Liver (tissue), 9 donors: ENCODE results near the gene PPP2R5C. TPM values are rescaled to one million over a fixed set of nuclear protein-coding genes. Genes with fewer than 3 reads are reported as not detected.
A peak's percentile ranks its signal among the peaks of the same experiment; 100 is the strongest.

ENCODE experiments used
- DNase-seq: peaks from one replicate; pipeline ENCODE4 v3.0.0-alpha.2; 2017; ENCODE audit warnings: low spot score
- H3K27ac ChIP-seq, 2 donors: one replicate each; pipeline ENCODE4 v1.7.0; 2013; ENCODE audit warnings: inconsistent platforms in 2 of 2, low read length in 2 of 2, control low read depth in 1 of 2, low read depth in 1 of 2, mild to moderate bottlenecking in 1 of 2
- H3K27me3 ChIP-seq, 4 donors: one replicate each; pipeline versions ENCODE4 v1.6.1 to v1.7.0; 2013; ENCODE audit warnings: low read length in 3 of 4, inconsistent platforms in 1 of 4, mild to moderate bottlenecking in 1 of 4, moderate library complexity in 1 of 4; ENCODE audit not compliant: control insufficient read depth in 4 of 4, insufficient read depth in 4 of 4
- H3K36me3 ChIP-seq, 4 donors: one replicate each; pipeline versions ENCODE4 v1.6.1 to v1.7.0; 2013; ENCODE audit warnings: low read length in 3 of 4, mild to moderate bottlenecking in 3 of 4, low read depth in 1 of 4, moderate library complexity in 1 of 4; ENCODE audit not compliant: control insufficient read depth in 4 of 4, insufficient read depth in 3 of 4
- H3K4me1 ChIP-seq, 4 donors: one replicate each; pipeline versions ENCODE4 v1.6.1 to v1.7.0; 2013; ENCODE audit warnings: low read length in 3 of 4, mild to moderate bottlenecking in 3 of 4, moderate library complexity in 1 of 4; ENCODE audit not compliant: control insufficient read depth in 4 of 4, insufficient read depth in 4 of 4
- H3K4me3 ChIP-seq, 3 donors: one replicate each; pipeline versions ENCODE4 v1.6.1 to v1.7.0; 2013; ENCODE audit warnings: low read length in 3 of 3, control low read depth in 1 of 3, low read depth in 1 of 3, mild to moderate bottlenecking in 1 of 3
- H3K9ac ChIP-seq, 2 donors: one replicate each; pipeline ENCODE4 v1.7.0; 2013; ENCODE audit warnings: low read length in 2 of 2, mild to moderate bottlenecking in 2 of 2, moderate library complexity in 2 of 2, control low read depth in 1 of 2, low read depth in 1 of 2
- H3K9me3 ChIP-seq, 4 donors: one replicate each; pipeline versions ENCODE4 v1.6.1 to v1.7.0; 2013; ENCODE audit warnings: low read length in 3 of 4; ENCODE audit not compliant: control insufficient read depth in 4 of 4
- ATF3 ChIP-seq: IDR thresholded peaks from 2 replicates; pipeline ENCODE4 v1.6.1; 2016; ENCODE audit warnings: antibody characterized with exemption
- EGR1 ChIP-seq, 2 donors: IDR thresholded peaks; 2 replicates each; pipeline ENCODE4 v1.6.1; 2016 to 2018; ENCODE audit warnings: antibody characterized with exemption in 2 of 2, low read depth in 2 of 2
- FOXA2 ChIP-seq: IDR thresholded peaks from 2 replicates; pipeline ENCODE4 v1.6.1; 2016; ENCODE audit warnings: antibody characterized with exemption
- GABPA ChIP-seq, 2 donors: IDR thresholded peaks in 1 of 2; conservative IDR thresholded peaks in 1 of 2; 2 replicates each; pipeline ENCODE4 v1.6.1; 2016; ENCODE audit warnings: antibody characterized with exemption in 2 of 2, mild to moderate bottlenecking in 1 of 2, moderate library complexity in 1 of 2
- HNF4G ChIP-seq: IDR thresholded peaks from 2 replicates; pipeline ENCODE4 v1.6.1; 2016; ENCODE audit warnings: antibody characterized with exemption
- RAD21 ChIP-seq, 2 donors: IDR thresholded peaks; 2 replicates each; pipeline ENCODE4 v1.6.1; 2016; ENCODE audit warnings: antibody characterized with exemption in 2 of 2, mild to moderate bottlenecking in 2 of 2
- REST ChIP-seq: IDR thresholded peaks from 2 replicates; pipeline ENCODE4 v1.6.1; 2016; ENCODE audit warnings: antibody characterized with exemption, mild to moderate bottlenecking
- RXRA ChIP-seq, 2 donors: IDR thresholded peaks; 2 replicates each; pipeline ENCODE4 v1.6.1; 2017 to 2018; ENCODE audit warnings: antibody characterized with exemption in 2 of 2, mild to moderate bottlenecking in 1 of 2
- YY1 ChIP-seq: IDR thresholded peaks from 2 replicates; pipeline ENCODE4 v1.6.1; 2016; ENCODE audit warnings: antibody characterized with exemption, mild to moderate bottlenecking
- WGBS: extraction: QIAGEN DNeasy Blood & Tissue Kit; methylation state at CpG from one replicate; pipeline ENCODE4 v1.1.7; 2013; 5-methylcytosine and 5-hydroxymethylcytosine counted together
- polyA plus RNA-seq, 2 donors: library from polyadenylated mRNA; stranded (reverse) in 1 of 2; unstranded in 1 of 2; fragments of 200-250 nt in 1 of 2; fragments of >200 nt in 1 of 2; fragmentation: Nextera tagmentation in 1 of 2; extraction: Ambion mirVana in 1 of 2; gene quantifications; one replicate each; pipeline versions ENCODE4 v1.2.1 to v1.2.3, GENCODE V29; 2013 to 2015
- total RNA-seq, 2 donors: library from RNA; depleted of rRNA; stranded (reverse); fragments of >200 nt; gene quantifications; one replicate each; pipeline ENCODE4 v1.2.3, GENCODE V29; 2014
- donor health status: healthy.
- donor health status: healthy.
- donor health status: healthy.
- donor health status: healthy.
- donor health status: healthy.

PPP2R5C gene
- total and polyA plus RNA-seq, 4 donors = 33.5 to 52.3 (median 43.9) TPM

- WGBS = 95% methylated on average over 6 of the region's 6 CpGs
- no peaks in the 10 kb centered on the region for H3K9me3 ChIP-seq
- H3K9ac ChIP-seq = no peak overlapping the region
- no peak for DNase-seq
- H3K4me3 ChIP-seq = no peak overlapping the region
- no peaks in the 10 kb centered on the region for H3K27me3 ChIP-seq
- H3K4me1 ChIP-seq = peaks cover 2 to 8% (median 5%) of the 10 kb centered on the region in 4 donors
- TF ChIP-seq RXRA (IDR thresholded peaks at IDR 0.05) = no peak
- no peak overlapping the region for H3K27ac ChIP-seq
- H3K36me3 ChIP-seq = peaks cover 0 to 1% (median 0%) of the 10 kb centered on the region in 4 donors
Observed at GRCh38 chr14:101839661-101840060, 78.2 kb downstream of the PPP2R5C start.

- 83% methylated on average over 5 of the region's 5 CpGs for WGBS
- Histone ChIP-seq H3K36me3 (peaks cover 0 to 2% (median 0%) of the 10 kb centered on the region in 4 donors), H3K4me1 (peaks cover 0 to 3% (median 1%) of the 10 kb centered on the region in 4 donors), H3K9me3 (no peaks in the 10 kb centered on the region), H3K27me3 (no peaks in the 10 kb centered on the region), H3K4me3 (no peak overlapping the region), H3K9ac (no peak overlapping the region), H3K27ac (no peak overlapping the region)
- DNase-seq = no peak
- TF ChIP-seq FOXA2 (no peak), EGR1 (IDR thresholded peaks at IDR 0.05; ENCODE audit: low read depth in 2 of 2) (no peak), GABPA (IDR thresholded peaks at IDR 0.05 in 1 of 2, conservative IDR thresholded peaks at IDR 0.05 in 1 of 2) (no peak)
Observed at GRCh38 chr14:101840649-101841369, 79.3 kb downstream of the PPP2R5C start.

DNA sequence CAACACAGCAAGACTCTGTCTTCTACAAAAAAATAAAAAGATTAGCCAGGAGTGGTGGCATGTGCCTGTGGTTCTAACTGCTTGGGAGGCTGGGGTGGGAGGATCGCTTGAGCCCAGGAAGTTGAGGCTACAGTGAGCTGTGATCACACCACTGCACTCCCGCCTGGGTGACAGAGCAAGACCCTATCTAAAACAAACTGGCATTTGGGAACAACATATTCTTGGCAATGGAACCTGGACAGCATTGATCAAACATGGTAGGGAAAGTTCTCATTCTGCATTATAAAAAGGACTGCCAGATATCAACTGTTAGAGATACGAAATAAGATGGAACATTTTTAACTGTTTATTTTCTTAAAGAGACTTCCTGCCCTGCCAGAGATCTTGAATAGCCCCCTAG is 81.5 kb downstream of the PPP2R5C start:
- no peaks in the 10 kb centered on the region for H3K9me3 ChIP-seq
- TF ChIP-seq YY1 (peak; percentile 35), HNF4G (no peak)
- 48% methylated on average over 3 of the region's 3 CpGs for WGBS
- peaks cover 0 to 3% (median 1%) of the 10 kb centered on the region in 4 donors for H3K4me1 ChIP-seq
- DNase-seq = no peak
- no peak overlapping the region for H3K27ac ChIP-seq
- H3K9ac ChIP-seq = no peak overlapping the region
- peaks cover 0 to 2% (median 0%) of the 10 kb centered on the region in 4 donors for H3K36me3 ChIP-seq
- H3K27me3 ChIP-seq = no peaks in the 10 kb centered on the region
- no peak overlapping the region for H3K4me3 ChIP-seq

GRCh38 chr14:101843665-101844064 is 82.2 kb downstream of the PPP2R5C start:
- Histone ChIP-seq H3K36me3 (peaks cover 0 to 2% (median 0%) of the 10 kb centered on the region in 4 donors), H3K27me3 (no peaks in the 10 kb centered on the region), H3K4me3 (no peak overlapping the region), H3K9me3 (no peaks in the 10 kb centered on the region), H3K9ac (no peak overlapping the region), H3K4me1 (peaks cover 0 to 3% (median 1%) of the 10 kb centered on the region in 4 donors), H3K27ac (no peak overlapping the region)
- TF ChIP-seq ATF3 (no peak), RAD21 (IDR thresholded peaks at IDR 0.05) (peak; percentile 56 to 57), REST (no peak)
- DNase-seq = no peak
- 81% methylated on average over 7 of the region's 7 CpGs for WGBS
